GM19467 (cell line): ENCODE data around the gene ISM1.

Experiments used
- ATAC-seq: cut with Tn5 transposase; IDR thresholded peaks from one replicate; pipeline ENCODE4 v1.9.1; 2021; ENCODE audit warnings: mild to moderate bottlenecking, moderate library complexity; ENCODE audit not compliant: unreplicated experiment

The ISM1 gene

DNA sequence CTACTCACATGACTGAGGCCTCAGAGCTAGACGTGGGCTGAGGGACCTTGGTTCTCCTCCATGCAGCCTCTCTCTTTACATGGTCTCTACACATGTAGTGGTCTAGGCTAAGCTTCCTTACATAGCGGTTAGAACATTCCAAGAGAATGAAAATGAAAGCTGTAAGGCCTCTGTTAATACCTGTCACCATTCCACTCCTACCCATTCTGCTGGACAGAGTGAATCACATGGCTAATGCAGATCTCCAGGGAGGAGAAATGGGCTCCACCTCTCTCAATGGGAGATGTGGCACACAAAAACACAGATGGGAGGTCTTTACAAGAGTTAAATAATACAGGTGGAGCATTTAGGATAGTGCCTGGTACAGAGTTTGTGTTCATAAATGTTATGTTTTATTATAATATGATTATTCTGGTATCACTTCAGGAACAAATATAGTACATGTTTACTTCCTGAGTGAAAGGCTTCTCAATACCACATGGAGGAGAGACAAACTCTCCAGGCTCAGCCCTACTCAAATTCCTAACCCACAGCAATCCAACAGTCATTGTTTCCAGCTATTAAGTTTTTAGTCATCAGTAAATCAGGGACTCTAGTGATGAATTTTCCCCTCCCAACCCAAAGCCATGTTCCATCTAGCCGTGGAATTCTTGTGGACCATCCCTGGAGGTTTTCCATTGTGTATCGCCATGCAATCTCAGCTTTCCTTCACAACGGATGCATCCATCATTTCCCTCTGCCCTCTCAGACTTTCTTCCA is 57.9 kb downstream of the ISM1 start:
- no peak for ATAC-seq

- ATAC-seq = no peak
These were observed 59.7 kb downstream of the ISM1 start for GRCh38 chr20:13280609-13281324.

- ATAC-seq = no peak
These were observed 63.1 kb downstream of the ISM1 start for GRCh38 chr20:13283869-13284829.

DNA sequence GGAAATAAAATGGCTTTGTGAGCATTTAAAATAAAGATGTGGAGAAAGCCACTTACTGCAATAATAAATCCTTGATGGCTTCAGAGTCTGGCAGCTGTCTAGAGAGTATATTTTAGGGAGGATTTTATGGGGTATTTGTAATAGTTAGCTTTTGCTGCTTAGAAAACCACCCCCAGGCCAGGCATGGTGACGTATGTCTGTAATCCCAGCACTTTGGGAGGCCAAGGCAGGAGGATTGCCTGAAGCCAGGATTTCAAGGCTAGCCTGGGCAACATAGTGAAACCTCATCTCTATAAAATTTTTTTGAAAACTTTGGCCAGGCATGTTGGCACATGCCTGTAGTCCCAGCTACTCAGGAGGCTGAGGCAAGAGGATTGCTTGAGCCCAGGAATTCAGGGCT is 63.8 kb downstream of the ISM1 start:
- no peak for ATAC-seq

DNA sequence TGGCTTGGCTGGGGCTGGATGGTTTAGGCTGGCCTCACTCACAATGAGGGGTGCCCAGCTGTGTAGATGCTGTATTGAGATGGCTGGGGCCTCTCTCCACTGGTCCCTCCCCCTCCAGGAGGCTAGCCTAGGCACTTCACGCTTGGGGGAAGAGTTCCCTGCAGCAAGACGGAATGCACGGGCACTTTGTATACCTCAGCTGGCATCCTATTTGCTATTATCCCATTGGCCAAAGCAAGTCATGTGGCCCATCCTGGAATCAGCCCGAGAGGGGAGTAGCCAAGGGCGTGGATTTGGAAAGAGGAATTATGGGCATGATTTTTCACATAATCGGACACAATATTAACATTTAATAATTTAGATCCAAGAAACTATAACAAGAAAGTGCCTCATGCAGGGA is 64.3 kb downstream of the ISM1 start:
- ATAC-seq = no peak

DNA sequence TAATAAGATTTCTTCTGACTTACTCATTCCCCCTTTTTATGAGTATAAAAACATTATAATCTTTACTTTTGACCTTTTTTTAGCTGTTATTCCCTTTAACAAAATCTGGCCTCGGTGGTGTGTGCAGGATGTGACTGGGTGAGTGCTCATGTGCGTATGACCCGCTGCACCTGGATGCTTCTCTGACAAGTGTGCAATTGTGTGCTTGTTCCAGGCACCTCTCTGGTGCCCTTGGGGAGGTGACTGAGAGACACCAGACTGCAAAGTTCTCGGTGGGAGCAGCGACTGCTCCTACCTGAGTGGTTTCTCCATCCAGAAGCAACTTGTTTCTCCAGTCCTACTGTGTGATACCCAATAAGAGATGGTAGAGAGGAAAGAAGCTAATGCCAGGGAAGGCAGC is 65.0 kb downstream of the ISM1 start:
- ATAC-seq = no peak

- ATAC-seq = no peak
These were observed 65.5 kb downstream of the ISM1 start for GRCh38 chr20:13286607-13287006.

GRCh38 chr20:13288357-13288756 is 67.3 kb downstream of the ISM1 start:
- ATAC-seq = no peak

DNA sequence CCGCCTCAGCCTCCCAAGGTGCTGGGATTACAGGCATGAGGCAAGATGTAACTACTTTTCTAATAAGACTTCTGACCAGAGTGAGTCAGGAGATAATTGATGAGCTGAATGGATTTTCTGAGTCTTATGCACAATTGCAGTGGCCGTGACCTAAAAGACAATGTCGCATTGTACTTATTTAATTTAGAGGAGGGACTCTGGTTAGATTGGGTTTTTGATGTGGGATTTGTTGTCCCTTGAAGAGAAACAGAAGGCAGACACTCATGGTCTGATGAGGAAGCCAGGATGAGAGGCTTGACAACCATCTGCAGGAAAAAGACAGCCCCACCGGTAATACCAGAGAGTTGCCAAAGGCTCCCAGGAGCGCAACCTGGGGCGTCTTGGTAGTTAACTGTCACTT is 68.0 kb downstream of the ISM1 start:
- ATAC-seq = no peak

DNA sequence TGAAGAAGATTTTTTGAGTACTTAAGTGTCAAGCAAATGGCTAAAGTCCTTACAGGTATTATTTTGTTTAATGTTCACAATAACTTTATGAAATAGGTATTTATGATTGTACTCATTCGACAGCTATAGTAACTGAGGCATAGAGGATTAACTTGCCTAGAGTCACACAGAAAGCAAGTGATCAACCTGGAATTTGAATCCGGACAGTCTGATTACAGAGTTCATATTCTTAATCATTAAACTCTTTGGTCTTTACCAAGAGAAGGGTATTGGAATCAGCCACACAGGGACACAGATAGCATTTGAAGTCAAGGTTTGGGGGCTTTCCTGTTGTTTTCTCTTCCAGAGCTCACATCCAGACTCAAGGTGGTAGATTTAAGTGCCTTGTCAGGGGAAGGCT is 69.7 kb downstream of the ISM1 start:
- ATAC-seq = no peak

GRCh38 chr20:13291157-13291556 is 70.1 kb downstream of the ISM1 start:
- no peak for ATAC-seq

DNA sequence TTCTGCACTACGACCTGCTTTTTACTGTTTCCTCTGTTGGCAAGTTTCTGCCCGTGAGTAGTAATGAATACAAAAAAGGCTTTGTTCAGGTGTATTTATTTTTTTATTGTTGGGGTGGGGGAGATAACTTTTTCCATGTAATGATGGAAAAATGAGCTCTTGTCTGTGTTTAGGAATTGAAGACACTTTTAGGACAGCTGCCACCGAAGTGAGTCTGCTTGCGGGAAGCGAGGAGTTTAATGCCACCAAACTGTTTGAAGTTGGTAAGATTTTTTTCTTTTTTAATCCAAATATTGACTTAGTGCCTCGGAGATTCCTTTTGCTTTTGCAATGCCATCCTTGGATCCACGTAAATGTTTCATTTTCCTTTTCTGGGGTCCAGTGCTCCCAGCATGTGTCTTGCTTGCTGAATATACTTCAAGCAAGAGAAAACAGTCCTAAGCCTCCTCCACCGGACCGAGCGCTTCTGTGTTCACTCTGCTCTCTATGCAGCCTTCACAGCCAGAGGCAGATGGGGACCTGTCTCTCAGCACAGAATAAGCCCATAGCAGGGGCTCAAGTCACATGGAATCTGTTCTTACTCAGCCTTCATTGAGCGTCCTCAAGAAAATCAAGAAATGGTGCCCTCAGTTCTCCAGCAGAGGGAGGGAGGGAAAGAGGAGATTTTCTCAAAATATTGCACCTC is 71.3 kb downstream of the ISM1 start:
- ATAC-seq = no peak

GRCh38 chr20:13294522-13294921 is 73.4 kb downstream of the ISM1 start:
- no peak for ATAC-seq

DNA sequence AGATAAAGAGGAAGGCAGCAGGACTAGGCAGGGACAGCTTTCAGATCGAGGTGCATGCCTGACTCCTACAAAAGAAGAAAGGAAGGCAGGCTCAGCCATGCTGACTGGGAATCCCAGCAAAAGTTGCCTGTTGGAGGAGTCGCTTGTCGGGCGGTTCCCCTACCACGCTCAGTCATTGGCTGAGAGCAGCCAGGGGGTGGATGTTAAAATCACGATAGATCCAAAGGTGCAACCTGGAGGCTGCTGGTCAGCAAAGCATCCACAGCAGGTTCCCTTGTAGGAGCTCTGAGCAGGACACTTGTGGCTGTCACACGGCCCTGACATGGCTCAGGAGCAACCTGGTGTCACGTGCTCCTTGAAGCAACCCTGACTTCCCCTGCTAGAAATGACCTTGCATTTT is 74.6 kb downstream of the ISM1 start:
- ATAC-seq = no peak

GRCh38 chr20:13296070-13296469 is 75.0 kb downstream of the ISM1 start:
- ATAC-seq = no peak

GRCh38 chr20:13297147-13297899 is 76.2 kb downstream of the ISM1 start:
- ATAC-seq = no peak

- no peak for ATAC-seq
These were observed 77.8 kb downstream of the ISM1 start for GRCh38 chr20:13298692-13299373.

GRCh38 chr20:13299401-13299800 is 78.3 kb downstream of the ISM1 start:
- ATAC-seq = no peak

DNA sequence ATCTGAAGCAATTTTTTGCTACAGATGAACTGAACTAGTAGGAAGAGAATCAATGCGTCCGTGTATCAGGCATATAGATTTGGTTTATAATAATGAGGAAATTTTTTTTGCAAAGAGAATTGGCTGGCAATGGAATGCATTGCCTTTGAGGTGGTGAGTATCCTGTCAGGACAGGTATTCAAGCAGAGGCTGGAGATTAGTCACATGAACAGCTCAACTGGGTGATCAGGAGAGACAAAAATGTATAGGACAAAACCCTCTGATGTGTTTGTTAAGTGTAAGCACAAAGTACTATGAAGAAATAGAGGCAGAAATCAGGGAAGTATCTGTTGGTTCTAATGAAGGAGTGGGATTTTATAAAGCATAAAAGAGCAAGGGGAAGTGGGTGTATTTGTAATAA is 80.5 kb downstream of the ISM1 start:
- ATAC-seq = no peak
